Gastroesophageal sphincter (tissue), 3 donors: Measurements from ENCODE around the gene RAB43.

Experiments used
- EP300 ChIP-seq: sonication (generic); formaldehyde crosslinking; IDR thresholded peaks from one replicate; pipeline ENCODE4 v1.6.1; 2017; ENCODE audit warnings: antibody characterized with exemption, mild to moderate bottlenecking
- POLR2AphosphoS5 ChIP-seq: sonication (generic); formaldehyde crosslinking; IDR thresholded peaks from one replicate; pipeline ENCODE4 v1.6.1; 2017; ENCODE audit warnings: antibody characterized with exemption
- TF ChIP-seq, protein P1 (sequence below), 4 experiments: fragments of 200-600 bp in 2 of 4; fragments of 450-650 bp in 2 of 4; sonication (generic) in 1 of 4; IDR thresholded peaks; one replicate each; pipeline ENCODE4 v1.5.1; 2017 to 2019; ENCODE audit warnings: antibody characterized with exemption in 4 of 4, mild to moderate bottlenecking in 2 of 4, moderate library complexity in 2 of 4

- TF ChIP-seq, protein P1, sequence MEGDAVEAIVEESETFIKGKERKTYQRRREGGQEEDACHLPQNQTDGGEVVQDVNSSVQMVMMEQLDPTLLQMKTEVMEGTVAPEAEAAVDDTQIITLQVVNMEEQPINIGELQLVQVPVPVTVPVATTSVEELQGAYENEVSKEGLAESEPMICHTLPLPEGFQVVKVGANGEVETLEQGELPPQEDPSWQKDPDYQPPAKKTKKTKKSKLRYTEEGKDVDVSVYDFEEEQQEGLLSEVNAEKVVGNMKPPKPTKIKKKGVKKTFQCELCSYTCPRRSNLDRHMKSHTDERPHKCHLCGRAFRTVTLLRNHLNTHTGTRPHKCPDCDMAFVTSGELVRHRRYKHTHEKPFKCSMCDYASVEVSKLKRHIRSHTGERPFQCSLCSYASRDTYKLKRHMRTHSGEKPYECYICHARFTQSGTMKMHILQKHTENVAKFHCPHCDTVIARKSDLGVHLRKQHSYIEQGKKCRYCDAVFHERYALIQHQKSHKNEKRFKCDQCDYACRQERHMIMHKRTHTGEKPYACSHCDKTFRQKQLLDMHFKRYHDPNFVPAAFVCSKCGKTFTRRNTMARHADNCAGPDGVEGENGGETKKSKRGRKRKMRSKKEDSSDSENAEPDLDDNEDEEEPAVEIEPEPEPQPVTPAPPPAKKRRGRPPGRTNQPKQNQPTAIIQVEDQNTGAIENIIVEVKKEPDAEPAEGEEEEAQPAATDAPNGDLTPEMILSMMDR (IDR thresholded peaks at IDR 0.05), result no peak
- TF ChIP-seq POLR2AphosphoS5 (no peak), EP300 (no peak)
Measured at GRCh38 chr3:129059311-129059958, 62.2 kb downstream of the RAB43 start.
